H9 (cell line): ENCODE measurements around the gene AKR1A1. TPM values are rescaled to one million over a fixed set of nuclear protein-coding genes. Genes with fewer than 3 reads are reported as not detected.

Source experiments
- DNase-seq: peaks from one replicate; pipeline ENCODE4 v3.0.0-alpha.2; 2017
- H2AFZ ChIP-seq: one replicate; pipeline ENCODE4 v1.6.1; 2013; ENCODE audit warnings: mild to moderate bottlenecking, low read length, control low read depth, moderate library complexity
- H2AK5ac ChIP-seq: 2 replicates; pipeline ENCODE4 v1.6.1; 2013; ENCODE audit warnings: low read length, control low read depth, mixed read lengths; ENCODE audit not compliant: insufficient read length
- H2BK120ac ChIP-seq: one replicate; pipeline ENCODE4 v1.6.1; 2013; ENCODE audit warnings: low read depth, mild to moderate bottlenecking, low read length, control low read depth, inconsistent platforms; ENCODE audit not compliant: poor library complexity, severe bottlenecking
- H2BK12ac ChIP-seq: 2 replicates; pipeline ENCODE4 v1.6.1; 2013; ENCODE audit warnings: low read length, control low read depth, mixed read lengths, low read depth; ENCODE audit not compliant: insufficient read length
- H2BK15ac ChIP-seq: 2 replicates; pipeline ENCODE4 v1.6.1; 2013; ENCODE audit warnings: low read depth, low read length, control low read depth
- H2BK20ac ChIP-seq: one replicate; pipeline ENCODE4 v1.6.1; 2013; ENCODE audit warnings: low read depth, mild to moderate bottlenecking, low read length, control low read depth, inconsistent platforms; ENCODE audit not compliant: poor library complexity, severe bottlenecking
- H2BK5ac ChIP-seq: 2 replicates; pipeline ENCODE4 v1.6.1; 2013; ENCODE audit warnings: low read length, control low read depth, mixed read lengths; ENCODE audit not compliant: insufficient read length
- H3K14ac ChIP-seq: 2 replicates; pipeline ENCODE4 v1.6.1; 2013; ENCODE audit warnings: low read length, control low read depth; ENCODE audit not compliant: insufficient read depth
- H3K18ac ChIP-seq: 2 replicates; pipeline ENCODE4 v1.6.1; 2013; ENCODE audit warnings: low read depth, mild to moderate bottlenecking, mixed read lengths, low read length, control low read depth; ENCODE audit not compliant: insufficient read length
- H3K23ac ChIP-seq: 2 replicates; pipeline ENCODE4 v1.6.1; 2013; ENCODE audit warnings: low read length, control low read depth, mixed read lengths, low read depth; ENCODE audit not compliant: insufficient read length
- H3K23me2 ChIP-seq: 2 replicates; pipeline ENCODE4 v1.6.1; 2013; ENCODE audit warnings: low read depth, mild to moderate bottlenecking, mixed read lengths, low read length, control low read depth; ENCODE audit not compliant: insufficient read length, poor library complexity, severe bottlenecking
- H3K27ac ChIP-seq: 2 replicates; pipeline ENCODE4 v1.5.1; 2013; ENCODE audit warnings: low read length, control low read depth, mixed read lengths, low read depth; ENCODE audit not compliant: insufficient read length
- H3K27me3 ChIP-seq: 2 replicates; pipeline ENCODE4 v1.6.1; 2013; ENCODE audit warnings: low read length, control low read depth, inconsistent platforms; ENCODE audit not compliant: insufficient read depth
- H3K4ac ChIP-seq: 2 replicates; pipeline ENCODE4 v1.6.1; 2013; ENCODE audit warnings: low read depth, mild to moderate bottlenecking, control low read depth, inconsistent platforms, low read length, moderate library complexity
- H3K4me1 ChIP-seq: 2 replicates; pipeline ENCODE4 v1.6.1; 2013; ENCODE audit warnings: low read length, control low read depth, inconsistent platforms; ENCODE audit not compliant: insufficient read depth
- H3K4me2 ChIP-seq: 2 replicates; pipeline ENCODE4 v1.6.1; 2013; ENCODE audit warnings: low read length, control low read depth, mixed read lengths; ENCODE audit not compliant: insufficient read length, insufficient read depth
- H3K56ac ChIP-seq: 2 replicates; pipeline ENCODE4 v1.6.1; 2013; ENCODE audit warnings: low read depth, mild to moderate bottlenecking, mixed read lengths, low read length, control low read depth; ENCODE audit not compliant: insufficient read length
- H3K79me1 ChIP-seq: 2 replicates; pipeline ENCODE4 v1.6.1; 2013; ENCODE audit warnings: low read depth, mild to moderate bottlenecking, moderate library complexity, low read length, control low read depth, inconsistent platforms; ENCODE audit not compliant: insufficient read depth, poor library complexity, severe bottlenecking
- H3K79me2 ChIP-seq: 2 replicates; pipeline ENCODE4 v1.6.1; 2013; ENCODE audit warnings: low read length, control low read depth, inconsistent platforms; ENCODE audit not compliant: insufficient read depth
- H3K9ac ChIP-seq: 2 replicates; pipeline ENCODE4 v1.6.1; 2013; ENCODE audit warnings: low read length, control low read depth, mixed read lengths; ENCODE audit not compliant: insufficient read length; ENCODE audit errors: extremely low read depth
- H3K9me3 ChIP-seq: one replicate; pipeline ENCODE4 v1.6.1; 2013; ENCODE audit warnings: low read depth, low read length, inconsistent platforms; ENCODE audit not compliant: control insufficient read depth
- H3T11ph ChIP-seq: one replicate; pipeline ENCODE4 v1.6.1; 2013; ENCODE audit warnings: mild to moderate bottlenecking, low read length, control low read depth, inconsistent platforms
- H4K20me1 ChIP-seq: one replicate; pipeline ENCODE4 v1.6.1; 2013; ENCODE audit not compliant: control insufficient read depth, insufficient read length, insufficient read depth
- H4K5ac ChIP-seq: 2 replicates; pipeline ENCODE4 v1.6.1; 2013; ENCODE audit warnings: low read depth, mild to moderate bottlenecking, mixed read lengths, low read length, control low read depth; ENCODE audit not compliant: insufficient read length
- H4K8ac ChIP-seq: replicated peaks from 2 replicates; pipeline ENCODE4 v1.6.1; 2013; ENCODE audit warnings: low read length, control low read depth, mixed read lengths, low read depth; ENCODE audit not compliant: insufficient read length
- H4K91ac ChIP-seq: 2 replicates; pipeline ENCODE4 v1.6.1; 2013; ENCODE audit warnings: low read depth, mild to moderate bottlenecking, moderate library complexity, mixed read lengths, low read length, control low read depth; ENCODE audit not compliant: insufficient read length
- H3K27ac Mint-ChIP-seq, 3 experiments: 2 replicates in 2 of 3; 3 replicates in 1 of 3; pipeline ENCODE4 v1.8.0; 2020 to 2021; ENCODE audit warnings: mixed read lengths in 3 of 3, mild to moderate bottlenecking in 1 of 3, moderate library complexity in 1 of 3
- H3K27me3 Mint-ChIP-seq: 2 replicates; pipeline ENCODE4 v1.8.0; 2021; ENCODE audit warnings: low read depth, mild to moderate bottlenecking, moderate library complexity, mixed read lengths
- H3K36me3 Mint-ChIP-seq, 3 experiments: 2 replicates in 2 of 3; 3 replicates in 1 of 3; pipeline ENCODE4 v1.8.0; 2020 to 2021; ENCODE audit warnings: low read depth in 3 of 3, mixed read lengths in 3 of 3; ENCODE audit not compliant: insufficient read depth in 1 of 3
- H3K4me1 Mint-ChIP-seq, 2 experiments: 2 replicates each; pipeline ENCODE4 v1.8.0; 2020; ENCODE audit warnings: mixed read lengths in 2 of 2
- H3K4me3 Mint-ChIP-seq, 2 experiments: 2 replicates in 1 of 2; 3 replicates in 1 of 2; pipeline ENCODE4 v1.8.0; 2020 to 2021; ENCODE audit warnings: mild to moderate bottlenecking in 2 of 2, mixed read lengths in 2 of 2, moderate library complexity in 1 of 2
- H3K9me3 Mint-ChIP-seq, 2 experiments: 2 replicates in 1 of 2; 3 replicates in 1 of 2; pipeline ENCODE4 v1.8.0; 2020; ENCODE audit warnings: mild to moderate bottlenecking in 2 of 2, mixed read lengths in 2 of 2, moderate library complexity in 1 of 2
- WGBS: extraction: QIAGEN DNeasy Blood & Tissue Kit; methylation state at CpG from one replicate; pipeline ENCODE4 v1.1.7; 2013; ENCODE audit warnings: missing lambda C conversion rate, low lambda C conversion rate, mixed read lengths; ENCODE audit not compliant: insufficient read length; ENCODE audit errors: extremely low coverage; 5-methylcytosine and 5-hydroxymethylcytosine counted together
- total RNA-seq: library from RNA; stranded (reverse); gene quantifications from 2 replicates; pipeline ENCODE4 v1.2.1, GENCODE V29; 2021
- TF ChIP-seq, protein P1 (sequence below): fragments of 200-600 bp; sonication (generic); conservative IDR thresholded peaks from 3 replicates; pipeline ENCODE4 v1.8.0; 2021; ENCODE audit warnings: antibody characterized with exemption, mild to moderate bottlenecking

AKR1A1 gene
- total RNA-seq, 1 experiment from 2014 or later, result 286 TPM

DNA sequence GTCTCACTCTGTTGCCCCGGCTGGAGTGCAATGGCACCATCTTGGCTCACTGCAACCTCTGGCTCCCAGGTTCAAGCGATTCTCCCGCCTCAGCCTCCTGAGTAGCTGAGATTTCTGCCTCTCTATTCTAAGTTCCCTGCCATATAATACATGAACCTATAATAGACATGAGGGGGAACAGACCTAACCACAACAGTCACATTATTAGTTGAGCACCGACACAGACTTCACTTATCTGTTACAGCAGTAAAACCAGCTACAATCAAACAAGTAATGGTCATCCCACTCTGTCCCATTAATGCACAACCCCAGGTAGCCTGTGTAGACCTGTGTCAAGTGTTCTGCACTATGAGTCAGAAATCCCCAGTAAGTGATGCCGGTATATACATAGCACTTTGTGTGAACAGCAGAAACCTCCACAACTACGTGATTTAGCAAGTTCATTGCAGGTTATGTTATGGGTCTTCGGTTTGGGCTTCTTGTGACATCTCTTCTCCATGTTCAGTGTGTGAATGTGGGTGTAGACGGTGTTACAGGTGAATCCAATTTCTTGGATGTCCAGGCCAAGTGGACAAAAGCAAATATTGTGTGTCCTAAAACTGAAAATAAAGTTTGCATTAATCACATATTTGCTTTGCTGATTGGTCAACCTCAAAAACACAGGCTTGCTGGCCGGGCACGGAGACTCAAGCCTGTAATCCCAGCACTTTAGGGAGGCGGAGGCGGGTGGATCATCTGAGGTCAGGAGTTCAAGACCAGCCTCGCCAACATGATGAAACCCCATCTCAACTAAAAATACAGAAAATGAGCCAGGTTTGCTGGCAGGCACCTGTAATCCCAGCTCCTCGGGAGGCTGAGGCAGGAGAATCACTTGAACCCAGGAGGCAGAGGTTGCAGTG, 46.9 kb upstream of the AKR1A1 start:
- H2BK5ac ChIP-seq, result no peak overlapping the region
- H2AFZ ChIP-seq, result no peak overlapping the region
- H3T11ph ChIP-seq, result no peak overlapping the region
- H3K9ac ChIP-seq, result no peak overlapping the region
- Mint-ChIP-seq H3K27me3 (no peaks in the 10 kb centered on the region), H3K36me3 (peaks cover 0 to 8% (median 2%) of the 10 kb centered on the region in 3 experiments; a peak in 4 of 7 replicates), H3K9me3 (peaks cover 0 to 1% of the 10 kb centered on the region in 2 experiments; a peak in 1 of 5 replicates), H3K4me1 (peaks cover 18 to 26% of the 10 kb centered on the region in 2 experiments), H3K4me3 (no peak overlapping the region; a peak in 1 of 5 replicates), H3K27ac (no peak overlapping the region)
- peaks cover 3% of the 10 kb centered on the region for H4K20me1 ChIP-seq
- peaks cover 6% of the 10 kb centered on the region for H3K23me2 ChIP-seq
- H3K79me1 ChIP-seq, result no peaks in the 10 kb centered on the region
- no peak for DNase-seq
- no peak overlapping the region for H3K23ac ChIP-seq
- H3K56ac ChIP-seq, result no peak overlapping the region
- H2BK12ac ChIP-seq, result no peak overlapping the region
- H2BK20ac ChIP-seq, result no peak overlapping the region
- TF ChIP-seq, protein P1, sequence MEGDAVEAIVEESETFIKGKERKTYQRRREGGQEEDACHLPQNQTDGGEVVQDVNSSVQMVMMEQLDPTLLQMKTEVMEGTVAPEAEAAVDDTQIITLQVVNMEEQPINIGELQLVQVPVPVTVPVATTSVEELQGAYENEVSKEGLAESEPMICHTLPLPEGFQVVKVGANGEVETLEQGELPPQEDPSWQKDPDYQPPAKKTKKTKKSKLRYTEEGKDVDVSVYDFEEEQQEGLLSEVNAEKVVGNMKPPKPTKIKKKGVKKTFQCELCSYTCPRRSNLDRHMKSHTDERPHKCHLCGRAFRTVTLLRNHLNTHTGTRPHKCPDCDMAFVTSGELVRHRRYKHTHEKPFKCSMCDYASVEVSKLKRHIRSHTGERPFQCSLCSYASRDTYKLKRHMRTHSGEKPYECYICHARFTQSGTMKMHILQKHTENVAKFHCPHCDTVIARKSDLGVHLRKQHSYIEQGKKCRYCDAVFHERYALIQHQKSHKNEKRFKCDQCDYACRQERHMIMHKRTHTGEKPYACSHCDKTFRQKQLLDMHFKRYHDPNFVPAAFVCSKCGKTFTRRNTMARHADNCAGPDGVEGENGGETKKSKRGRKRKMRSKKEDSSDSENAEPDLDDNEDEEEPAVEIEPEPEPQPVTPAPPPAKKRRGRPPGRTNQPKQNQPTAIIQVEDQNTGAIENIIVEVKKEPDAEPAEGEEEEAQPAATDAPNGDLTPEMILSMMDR, result no peak
- no peak overlapping the region for H2AK5ac ChIP-seq
- no peaks in the 10 kb centered on the region for H3K9me3 ChIP-seq
- no peak overlapping the region for H2BK15ac ChIP-seq
- H3K4me2 ChIP-seq, result no peak overlapping the region
- H3K79me2 ChIP-seq, result no peaks in the 10 kb centered on the region
- H3K14ac ChIP-seq, result no peak overlapping the region
- H3K27ac ChIP-seq, result no peak overlapping the region
- whole genome bisulfite sequencing, result no CpG with 5 or more reads among the region's 14 CpGs
- peaks cover 8% of the 10 kb centered on the region for H3K4me1 ChIP-seq
- no peak overlapping the region for H4K8ac ChIP-seq
- H3K27me3 ChIP-seq, result no peaks in the 10 kb centered on the region
- H4K5ac ChIP-seq, result no peak overlapping the region
- H3K4ac ChIP-seq, result no peak overlapping the region
- H4K91ac ChIP-seq, result no peak overlapping the region
- H2BK120ac ChIP-seq, result no peak overlapping the region
- H3K18ac ChIP-seq, result no peak overlapping the region
